ENCODE measurements around the gene MECR. TPM values are rescaled to one million over a fixed set of nuclear protein-coding genes. Genes with fewer than 3 reads are reported as not detected.

MECR gene
- total and polyA plus RNA-seq, 11 donors = 19.6 to 37.4 (median 33.1) TPM

DNA sequence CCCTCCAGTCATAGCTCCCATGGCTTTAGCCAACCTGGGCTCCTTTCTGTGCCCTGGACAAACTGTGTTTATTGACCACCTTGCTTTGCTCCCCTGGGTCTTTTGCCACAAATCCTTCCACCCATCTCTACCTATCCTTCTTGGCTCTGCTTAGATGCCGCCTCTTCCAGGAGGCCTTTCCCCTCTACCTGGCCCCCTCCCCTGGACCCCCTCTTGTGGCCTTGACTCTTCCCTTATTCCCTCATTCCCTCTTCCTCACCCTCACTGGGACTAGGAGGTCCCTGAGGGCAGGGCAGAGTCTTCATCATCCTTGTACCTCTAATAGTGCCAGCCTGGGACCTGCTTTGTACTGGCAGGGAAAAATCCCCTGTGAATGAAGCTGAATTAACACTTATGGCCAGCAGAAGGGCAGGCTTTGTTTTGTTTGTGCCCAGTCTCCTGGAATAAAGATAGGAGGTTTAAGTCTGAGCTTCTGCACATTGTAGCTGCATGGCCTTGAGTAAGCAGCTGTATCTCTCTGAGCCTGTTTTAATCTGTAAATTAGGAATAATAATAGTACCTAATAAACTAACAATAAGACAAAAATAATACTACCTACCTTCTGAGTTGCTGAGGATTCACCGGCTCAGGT, 19.3 kb upstream of the MECR start:
- WGBS, 4 donors = 94 to 99% (median 97%) methylated on average over 2 of the region's 2 CpGs
- H3K36me3 ChIP-seq = no peaks in the 10 kb centered on the region
- H3K4me1 ChIP-seq = no peaks in the 10 kb centered on the region
- TF ChIP-seq, protein P1, sequence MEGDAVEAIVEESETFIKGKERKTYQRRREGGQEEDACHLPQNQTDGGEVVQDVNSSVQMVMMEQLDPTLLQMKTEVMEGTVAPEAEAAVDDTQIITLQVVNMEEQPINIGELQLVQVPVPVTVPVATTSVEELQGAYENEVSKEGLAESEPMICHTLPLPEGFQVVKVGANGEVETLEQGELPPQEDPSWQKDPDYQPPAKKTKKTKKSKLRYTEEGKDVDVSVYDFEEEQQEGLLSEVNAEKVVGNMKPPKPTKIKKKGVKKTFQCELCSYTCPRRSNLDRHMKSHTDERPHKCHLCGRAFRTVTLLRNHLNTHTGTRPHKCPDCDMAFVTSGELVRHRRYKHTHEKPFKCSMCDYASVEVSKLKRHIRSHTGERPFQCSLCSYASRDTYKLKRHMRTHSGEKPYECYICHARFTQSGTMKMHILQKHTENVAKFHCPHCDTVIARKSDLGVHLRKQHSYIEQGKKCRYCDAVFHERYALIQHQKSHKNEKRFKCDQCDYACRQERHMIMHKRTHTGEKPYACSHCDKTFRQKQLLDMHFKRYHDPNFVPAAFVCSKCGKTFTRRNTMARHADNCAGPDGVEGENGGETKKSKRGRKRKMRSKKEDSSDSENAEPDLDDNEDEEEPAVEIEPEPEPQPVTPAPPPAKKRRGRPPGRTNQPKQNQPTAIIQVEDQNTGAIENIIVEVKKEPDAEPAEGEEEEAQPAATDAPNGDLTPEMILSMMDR (IDR thresholded peaks at IDR 0.05) = no peak
- TF ChIP-seq POLR2A (IDR thresholded peaks at IDR 0.05) = no peak
- ATAC-seq (no peak), DNase-seq (no peak)
- intact Hi-C loops (cut with DNase I) = loop anchor here in 6 of 10 donors (5.0 to 10.0 kb wide), 7 partner anchors 85 to 455 kb away; no protein-coding TSS in a partner anchor
- H3K27me3 ChIP-seq = peaks cover 0 to 4% (median 0%) of the 10 kb centered on the region in 9 donors
- H3K9me3 ChIP-seq = no peaks in the 10 kb centered on the region
- H3K4me3 ChIP-seq = no peak overlapping the region
- no peak overlapping the region for H3K27ac ChIP-seq

DNA sequence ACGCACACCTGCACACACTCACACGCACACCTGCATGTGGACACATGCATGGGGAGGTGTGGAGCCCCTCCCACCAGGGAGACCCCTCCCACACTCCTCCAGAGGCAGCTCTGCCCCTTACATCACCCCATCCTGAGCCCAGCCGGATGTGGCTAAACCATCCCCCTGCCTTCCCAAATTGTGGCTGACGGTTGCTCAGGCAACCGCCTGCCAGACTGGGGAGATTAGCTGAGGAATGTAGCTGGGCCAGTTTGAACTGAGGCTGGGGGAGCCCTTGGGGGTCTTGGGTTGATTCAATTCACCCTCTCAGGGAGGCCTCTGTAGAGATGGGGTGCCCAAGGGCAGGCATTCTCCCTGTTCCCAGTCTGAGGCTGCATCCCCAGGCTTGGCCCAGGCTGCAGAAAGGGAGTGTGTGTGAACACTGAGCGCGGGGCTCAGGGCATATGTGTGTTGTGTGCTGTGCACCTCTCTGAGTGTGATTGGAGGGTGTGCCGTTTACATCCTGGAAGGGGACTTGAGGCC, 18.5 kb upstream of the MECR start:
- peaks cover 0 to 4% (median 0%) of the 10 kb centered on the region in 9 donors for H3K27me3 ChIP-seq
- H3K36me3 ChIP-seq = no peaks in the 10 kb centered on the region
- no peak for TF ChIP-seq POLR2A (IDR thresholded peaks at IDR 0.05)
- TF ChIP-seq, protein P1 (IDR thresholded peaks at IDR 0.05) = no peak
- H3K4me3 ChIP-seq = no peak overlapping the region
- H3K4me1 ChIP-seq = no peaks in the 10 kb centered on the region
- no peak overlapping the region for H3K27ac ChIP-seq
- no peaks in the 10 kb centered on the region for H3K9me3 ChIP-seq
- no peak for DNase-seq
- intact Hi-C loops (cut with DNase I) = loop anchor here in 5 of 10 donors (5.0 to 10.0 kb wide), 6 partner anchors 86 to 456 kb away; no protein-coding TSS in a partner anchor
- WGBS, 4 donors = 57 to 67% (median 63%) methylated on average over 8 of the region's 8 CpGs
- ATAC-seq = no peak

DNA sequence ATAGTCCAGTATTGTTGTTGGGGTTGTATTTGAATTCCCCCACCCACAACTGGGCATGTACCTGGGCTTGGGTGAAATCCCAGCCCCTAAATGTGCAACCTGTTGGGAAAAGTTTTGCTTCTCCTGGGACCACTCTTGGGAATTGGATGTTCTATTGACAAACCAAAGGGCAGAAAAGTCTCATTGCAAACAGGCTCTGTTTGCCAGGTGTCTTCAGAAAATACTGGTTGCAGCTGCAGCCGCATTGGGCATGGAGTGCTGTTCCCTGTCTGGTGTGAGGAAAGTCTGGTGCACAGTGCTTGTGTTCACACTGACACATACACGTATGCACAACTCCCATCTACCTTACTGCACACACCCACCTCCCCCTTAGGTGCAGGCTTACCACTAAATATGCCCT, 17.7 kb upstream of the MECR start:
- H3K4me1 ChIP-seq = no peaks in the 10 kb centered on the region
- no peak overlapping the region for H3K4me3 ChIP-seq
- no peak overlapping the region for H3K27ac ChIP-seq
- peaks cover 0 to 4% (median 0%) of the 10 kb centered on the region in 9 donors for H3K27me3 ChIP-seq
- intact Hi-C loops (cut with DNase I) = loop anchor here in 5 of 10 donors (5.0 to 10.0 kb wide), 6 partner anchors 86 to 456 kb away; no protein-coding TSS in a partner anchor
- WGBS, 4 donors = 57 to 89% (median 87%) methylated on average over 2 of the region's 2 CpGs
- H3K36me3 ChIP-seq = no peaks in the 10 kb centered on the region
- no peak for DNase-seq
- no peak for TF ChIP-seq POLR2A (IDR thresholded peaks at IDR 0.05)
- TF ChIP-seq, protein P1 (IDR thresholded peaks at IDR 0.05) = no peak
- ATAC-seq = no peak
- H3K9me3 ChIP-seq = no peaks in the 10 kb centered on the region

DNA sequence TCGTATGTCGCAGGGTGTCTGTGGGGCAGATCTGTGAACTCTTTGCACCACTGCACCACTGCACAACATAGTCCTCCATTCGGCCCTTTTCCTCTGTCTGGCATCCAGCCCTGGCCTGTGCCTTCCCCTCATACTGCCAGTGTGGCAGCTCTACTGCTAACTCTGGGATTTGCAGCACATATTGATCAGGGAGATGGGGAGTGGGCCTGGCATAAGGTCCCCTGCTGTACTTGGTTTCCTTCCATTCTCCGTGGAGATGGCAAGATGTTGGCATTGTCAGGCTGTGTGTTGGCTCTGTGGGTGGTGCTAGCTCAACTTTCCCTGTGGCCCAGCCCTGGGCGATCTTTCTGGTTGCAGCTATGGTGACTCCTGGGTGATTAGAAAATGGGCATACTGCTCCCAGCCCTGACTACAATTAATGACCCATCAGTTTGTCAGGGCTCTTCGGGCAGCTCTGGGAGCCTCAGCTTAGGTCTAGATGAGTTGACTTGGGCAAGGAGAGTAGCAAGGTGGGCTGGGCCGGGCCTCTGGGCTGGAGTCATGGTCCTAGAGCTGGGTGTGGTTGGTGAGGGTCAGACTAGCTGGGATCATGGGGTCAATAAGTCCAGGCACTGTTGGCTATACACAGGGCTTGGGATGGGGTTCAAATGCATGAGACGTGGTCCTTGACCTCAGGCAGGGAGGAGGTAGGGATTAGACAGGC, 17.0 kb upstream of the MECR start:
- Histone ChIP-seq H3K27ac (no peak overlapping the region), H3K36me3 (no peaks in the 10 kb centered on the region), H3K9me3 (no peaks in the 10 kb centered on the region), H3K27me3 (peaks cover 0 to 4% (median 0%) of the 10 kb centered on the region in 9 donors), H3K4me1 (no peaks in the 10 kb centered on the region), H3K4me3 (no peak overlapping the region)
- no peak for ATAC-seq
- intact Hi-C loops (cut with DNase I) = loop anchor here in 5 of 10 donors (5.0 to 10.0 kb wide), 6 partner anchors 87 to 457 kb away; no protein-coding TSS in a partner anchor
- no peak for DNase-seq
- TF ChIP-seq, protein P1 (IDR thresholded peaks at IDR 0.05) = no peak
- TF ChIP-seq POLR2A (IDR thresholded peaks at IDR 0.05) = no peak
- 81 to 88% (median 87%) methylated on average over 7 to 8 of the region's 8 CpGs for WGBS, 4 donors
